Measurements from ENCODE around the gene NR3C2.

DNA sequence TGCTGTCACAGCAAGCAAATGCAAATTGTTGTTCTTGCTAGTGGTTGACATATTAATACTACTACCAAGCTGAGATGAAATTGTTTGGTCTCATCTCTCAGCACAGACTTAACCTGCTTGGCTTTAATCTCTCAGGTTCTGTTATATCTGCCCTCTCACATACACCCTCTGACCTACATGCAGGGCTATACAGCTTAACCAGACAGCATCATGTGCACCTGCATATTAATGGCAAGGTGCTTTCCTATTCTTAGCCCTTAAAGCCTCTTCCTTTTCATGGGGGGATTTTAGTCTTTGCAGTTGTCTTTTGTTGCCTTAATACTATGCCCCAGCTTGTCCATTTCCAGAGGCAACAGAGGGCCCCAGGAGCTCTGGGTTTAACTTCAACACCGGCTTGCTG, 114.5 kb downstream of the NR3C2 start:
- no peak for TF ChIP-seq POLR2A (IDR thresholded peaks at IDR 0.05)
- TF ChIP-seq, protein P1, sequence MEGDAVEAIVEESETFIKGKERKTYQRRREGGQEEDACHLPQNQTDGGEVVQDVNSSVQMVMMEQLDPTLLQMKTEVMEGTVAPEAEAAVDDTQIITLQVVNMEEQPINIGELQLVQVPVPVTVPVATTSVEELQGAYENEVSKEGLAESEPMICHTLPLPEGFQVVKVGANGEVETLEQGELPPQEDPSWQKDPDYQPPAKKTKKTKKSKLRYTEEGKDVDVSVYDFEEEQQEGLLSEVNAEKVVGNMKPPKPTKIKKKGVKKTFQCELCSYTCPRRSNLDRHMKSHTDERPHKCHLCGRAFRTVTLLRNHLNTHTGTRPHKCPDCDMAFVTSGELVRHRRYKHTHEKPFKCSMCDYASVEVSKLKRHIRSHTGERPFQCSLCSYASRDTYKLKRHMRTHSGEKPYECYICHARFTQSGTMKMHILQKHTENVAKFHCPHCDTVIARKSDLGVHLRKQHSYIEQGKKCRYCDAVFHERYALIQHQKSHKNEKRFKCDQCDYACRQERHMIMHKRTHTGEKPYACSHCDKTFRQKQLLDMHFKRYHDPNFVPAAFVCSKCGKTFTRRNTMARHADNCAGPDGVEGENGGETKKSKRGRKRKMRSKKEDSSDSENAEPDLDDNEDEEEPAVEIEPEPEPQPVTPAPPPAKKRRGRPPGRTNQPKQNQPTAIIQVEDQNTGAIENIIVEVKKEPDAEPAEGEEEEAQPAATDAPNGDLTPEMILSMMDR (IDR thresholded peaks at IDR 0.05): no peak
